Naive thymus-derived CD4-positive, alpha-beta T cell (primary cell): Measurements from ENCODE around the gene UROS. TPM values are rescaled to one million over a fixed set of nuclear protein-coding genes. Genes with fewer than 3 reads are reported as not detected.

Experiments
- ATAC-seq: fragments of 150-1000 bp; cut with Tn5 transposase; 2 replicates; pipeline ENCODE4 v1.10.0; 2021; ENCODE audit warnings: mild to moderate bottlenecking, moderate library complexity
- CTCF ChIA-PET: fragments of 350-600 bp; sonication (Branson Sonifier 250); formaldehyde crosslinking; loops from one replicate; lab custom pipeline; 2021; ENCODE audit warnings: antibody characterized with exemption; lab: Charles Lee
- POLR2A ChIA-PET: fragments of 350-600 bp; sonication (Branson Sonifier 250); formaldehyde crosslinking; loops from one replicate; lab custom pipeline; 2021; ENCODE audit warnings: antibody characterized with exemption, inconsistent platforms; lab: Charles Lee
- DNase-seq, 9 donors: peaks; one replicate each; pipeline versions ENCODE4 v3.0.0 to v3.0.0-alpha.2; 2020 to 2022; ENCODE audit warnings: mixed read lengths in 1 of 9
- H3K27ac ChIP-seq: one replicate; pipeline ENCODE4 v1.7.0; 2013; ENCODE audit warnings: mild to moderate bottlenecking, low read depth, low read length, moderate library complexity
- H3K27me3 ChIP-seq, 2 donors: one replicate each; pipeline ENCODE4 v1.7.0; 2013; ENCODE audit warnings: low read length in 2 of 2, mild to moderate bottlenecking in 2 of 2, moderate library complexity in 2 of 2; ENCODE audit not compliant: control insufficient read depth in 2 of 2, insufficient read depth in 2 of 2
- H3K36me3 ChIP-seq, 3 experiments: 1 replicate in 2 of 3; 2 replicates in 1 of 3; pipeline ENCODE4 v1.7.0; 2013; ENCODE audit warnings: low read length in 3 of 3, mild to moderate bottlenecking in 3 of 3, moderate library complexity in 1 of 3; ENCODE audit not compliant: insufficient read depth in 3 of 3, control insufficient read depth in 2 of 3
- H3K4me1 ChIP-seq, 2 donors: one replicate each; pipeline ENCODE4 v1.7.0; 2013; ENCODE audit warnings: low read length in 2 of 2, mild to moderate bottlenecking in 2 of 2, moderate library complexity in 1 of 2; ENCODE audit not compliant: control insufficient read depth in 2 of 2, insufficient read depth in 2 of 2
- H3K4me3 ChIP-seq: 2 replicates; pipeline ENCODE4 v1.7.0; 2013; ENCODE audit warnings: mild to moderate bottlenecking, low read length
- H3K9me3 ChIP-seq, 3 experiments: 1 replicate in 2 of 3; 2 replicates in 1 of 3; pipeline ENCODE4 v1.7.0; 2013; ENCODE audit warnings: low read length in 3 of 3; ENCODE audit not compliant: control insufficient read depth in 2 of 3
- H3K27ac Mint-ChIP-seq, 9 donors: one replicate each; pipeline ENCODE4 v1.8.0; 2020 to 2022; ENCODE audit warnings: mixed read lengths in 9 of 9, mild to moderate bottlenecking in 8 of 9, moderate library complexity in 5 of 9, inconsistent platforms in 2 of 9
- H3K27me3 Mint-ChIP-seq, 5 donors: one replicate each; pipeline ENCODE4 v1.8.0; 2021 to 2022; ENCODE audit warnings: mixed read lengths in 5 of 5, mild to moderate bottlenecking in 1 of 5
- H3K36me3 Mint-ChIP-seq, 5 donors: one replicate each; pipeline ENCODE4 v1.8.0; 2020 to 2022; ENCODE audit warnings: mixed read lengths in 5 of 5, mild to moderate bottlenecking in 3 of 5, inconsistent platforms in 1 of 5
- H3K4me1 Mint-ChIP-seq, 7 donors: one replicate each; pipeline ENCODE4 v1.8.0; 2020 to 2022; ENCODE audit warnings: mixed read lengths in 7 of 7, mild to moderate bottlenecking in 3 of 7, inconsistent platforms in 1 of 7
- H3K4me3 Mint-ChIP-seq, 10 donors: one replicate each; pipeline ENCODE4 v1.8.0; 2020 to 2022; ENCODE audit warnings: mild to moderate bottlenecking in 10 of 10, mixed read lengths in 10 of 10, moderate library complexity in 6 of 10, inconsistent platforms in 2 of 10
- H3K9me3 Mint-ChIP-seq, 11 donors: one replicate each; pipeline ENCODE4 v1.8.0; 2020 to 2022; ENCODE audit warnings: mixed read lengths in 11 of 11, mild to moderate bottlenecking in 4 of 11, inconsistent platforms in 1 of 11, moderate library complexity in 1 of 11
- intact Hi-C, 2 donors: fragments of 100-400 bp; cut with micrococcal nuclease; formaldehyde crosslinking; loops; one replicate each; pipeline ENCODE4 v1.15.1; 2023
- polyA plus RNA-seq, 2 donors: library from polyadenylated mRNA; unstranded; fragments of 300-500 nt; fragmentation: Illumina TruSeq; gene quantifications; one replicate each; pipeline ENCODE4 v1.2.3, GENCODE V29; 2021
- total RNA-seq, 6 experiments: library from RNA in 5 of 6; stranded (reverse) in 5 of 6; gene quantifications; 1 replicate in 5 of 6; 2 replicates in 1 of 6; pipeline ENCODE4 v1.2.3 and lab custom pipeline; 2021 to 2026

Gene UROS
- total and polyA plus RNA-seq, 7 experiments from 2014 or later, result 28.9 to 60.0 (median 42.2) TPM

DNA sequence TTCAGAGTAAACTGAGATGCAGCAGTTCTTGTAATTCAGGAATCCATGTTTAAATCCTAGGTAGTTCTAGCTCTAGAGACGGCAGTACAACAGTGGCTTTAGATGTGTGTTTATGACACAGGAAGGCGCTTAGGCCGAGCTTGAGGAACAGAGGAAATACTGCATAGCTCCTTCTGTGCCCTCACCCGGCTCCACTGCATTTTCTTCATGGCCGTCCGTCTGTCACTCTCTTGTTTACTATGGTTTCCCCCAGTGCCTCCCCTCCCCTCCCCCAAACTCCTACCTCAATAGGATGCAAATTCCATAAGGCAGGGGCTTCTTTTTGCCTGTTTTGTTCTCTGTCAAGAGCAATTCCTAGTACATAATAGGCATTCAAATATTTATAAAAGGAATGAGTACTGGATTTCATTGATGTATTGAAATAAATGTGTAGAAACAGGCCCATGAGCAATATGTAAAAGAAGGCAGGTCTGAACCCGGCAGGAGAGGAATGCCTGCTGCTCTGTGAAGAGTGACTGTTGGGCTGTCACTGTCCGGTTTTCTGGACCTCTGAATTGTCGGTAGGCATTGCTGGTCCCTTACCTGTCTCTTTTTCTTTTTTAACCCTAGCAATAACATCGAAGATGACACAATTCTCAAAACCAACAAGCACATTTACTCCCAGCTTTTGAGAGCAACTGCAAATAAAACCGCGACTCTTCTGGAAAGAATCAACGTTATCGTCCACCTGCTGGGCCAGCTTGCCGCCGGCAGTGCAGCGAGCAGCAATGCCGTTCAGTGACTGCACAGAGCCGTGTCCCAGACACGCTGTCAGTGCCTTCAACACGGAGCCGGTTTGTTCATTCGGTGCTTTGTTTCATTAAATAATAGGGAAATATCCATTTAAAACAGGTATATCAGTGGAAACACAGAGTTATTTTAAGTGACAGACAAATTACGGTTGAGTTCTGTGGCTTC is 60.1 kb downstream of the UROS start:
- POLR2A ChIA-PET, result no interaction called here
- no peaks in the 10 kb centered on the region for H3K9me3 Mint-ChIP-seq

DNA sequence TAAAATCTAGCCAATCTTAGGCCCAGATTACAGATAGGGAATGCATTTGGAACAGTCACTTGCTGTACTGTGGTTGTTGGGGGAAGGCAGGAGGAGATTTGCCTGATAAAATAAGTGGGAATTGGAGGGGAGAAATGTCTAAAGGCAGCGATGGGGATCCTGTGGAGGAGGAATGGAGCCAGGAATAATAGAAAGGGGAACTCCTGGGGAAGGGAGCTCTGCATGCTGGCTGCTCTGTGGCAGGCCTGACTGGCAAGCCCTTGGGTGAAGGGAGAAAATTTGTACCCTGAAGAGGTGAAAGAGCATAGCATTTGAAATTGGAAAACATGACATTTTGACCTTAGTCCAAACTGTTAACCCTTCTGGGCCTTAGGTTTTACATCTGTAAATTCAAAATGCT is 61.1 kb downstream of the UROS start:
- Histone ChIP-seq H3K36me3 (peaks cover 8 to 75% (median 19%) of the 10 kb centered on the region in 3 experiments), H3K27ac (no peak overlapping the region), H3K9me3 (no peaks in the 10 kb centered on the region), H3K27me3 (no peaks in the 10 kb centered on the region), H3K4me3 (no peak overlapping the region), H3K4me1 (no peaks in the 10 kb centered on the region)
- ChIA-PET POLR2A (no interaction called here), CTCF (no interaction called here)
- intact Hi-C loops, result no loop called here
- Mint-ChIP-seq H3K36me3 (peaks cover 35 to 75% (median 44%) of the 10 kb centered on the region in 5 donors), H3K27me3 (no peaks in the 10 kb centered on the region), H3K9me3 (no peaks in the 10 kb centered on the region), H3K27ac (peak overlapping the region in 1 of 9 donors; percentile 33), H3K4me3 (no peak overlapping the region), H3K4me1 (no peaks in the 10 kb centered on the region)
- DNase-seq, result no peak
- ATAC-seq, result no peak

More for the DNA sequence above, 60.1 kb downstream of the UROS start:
- peak overlapping the region in 1 of 9 donors; percentile 21 for H3K27ac Mint-ChIP-seq
- no peak overlapping the region for H3K4me3 ChIP-seq
- no peak overlapping the region for H3K27ac ChIP-seq
- H3K36me3 Mint-ChIP-seq, result peaks cover 32 to 72% (median 43%) of the 10 kb centered on the region in 5 donors
- DNase-seq, result no peak
- no peaks in the 10 kb centered on the region for H3K4me1 Mint-ChIP-seq
- H3K27me3 ChIP-seq, result no peaks in the 10 kb centered on the region
- no peak for ATAC-seq
- no peaks in the 10 kb centered on the region for H3K9me3 ChIP-seq
- intact Hi-C loops, result no loop called here
- CTCF ChIA-PET, result no interaction called here
- no peak overlapping the region for H3K4me3 Mint-ChIP-seq
- H3K4me1 ChIP-seq, result no peaks in the 10 kb centered on the region
- H3K27me3 Mint-ChIP-seq, result no peaks in the 10 kb centered on the region
- H3K36me3 ChIP-seq, result peaks cover 8 to 69% (median 19%) of the 10 kb centered on the region in 3 experiments

DNA sequence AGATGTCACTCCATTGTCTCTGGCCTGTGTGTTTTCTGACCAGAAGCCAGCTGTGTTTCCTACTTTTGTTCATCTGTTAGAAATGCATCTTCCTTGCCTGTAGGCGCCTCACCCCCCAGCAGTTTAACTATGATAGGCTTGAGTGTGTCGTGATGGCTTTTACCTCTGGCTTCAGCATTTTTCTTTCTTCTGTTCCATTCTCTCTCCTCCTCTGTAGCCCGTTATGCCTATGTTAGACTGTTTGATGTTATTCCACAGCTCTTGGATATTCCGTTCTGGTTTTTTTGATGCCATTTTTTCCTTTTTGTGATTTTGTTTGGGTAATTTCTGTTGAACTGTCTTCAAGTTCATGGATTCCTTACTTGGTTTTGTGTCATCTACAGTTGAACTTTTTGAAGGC is 65.3 kb downstream of the UROS start:
- no peak overlapping the region for H3K27ac ChIP-seq
- Mint-ChIP-seq H3K4me1 (peaks cover 2 to 22% (median 16%) of the 10 kb centered on the region in 7 donors), H3K36me3 (peaks cover 31 to 82% (median 44%) of the 10 kb centered on the region in 5 donors), H3K27ac (peak overlapping the region in 2 of 9 donors; percentile 8 to 60), H3K9me3 (no peaks in the 10 kb centered on the region), H3K4me3 (no peak overlapping the region), H3K27me3 (no peaks in the 10 kb centered on the region)
- ChIA-PET CTCF (no interaction called here), POLR2A (no interaction called here)
- H3K36me3 ChIP-seq, result peaks cover 12 to 69% (median 14%) of the 10 kb centered on the region in 3 experiments
- H3K4me3 ChIP-seq, result no peak overlapping the region
- ATAC-seq (no peak), DNase-seq (no peak)
- no peaks in the 10 kb centered on the region for H3K9me3 ChIP-seq
- no peaks in the 10 kb centered on the region for H3K27me3 ChIP-seq
- no peaks in the 10 kb centered on the region for H3K4me1 ChIP-seq
- intact Hi-C loops, result loop anchor here in 1 of 2 donors (5.0 kb wide), 1 partner anchor 270 kb away; no protein-coding TSS in a partner anchor

DNA sequence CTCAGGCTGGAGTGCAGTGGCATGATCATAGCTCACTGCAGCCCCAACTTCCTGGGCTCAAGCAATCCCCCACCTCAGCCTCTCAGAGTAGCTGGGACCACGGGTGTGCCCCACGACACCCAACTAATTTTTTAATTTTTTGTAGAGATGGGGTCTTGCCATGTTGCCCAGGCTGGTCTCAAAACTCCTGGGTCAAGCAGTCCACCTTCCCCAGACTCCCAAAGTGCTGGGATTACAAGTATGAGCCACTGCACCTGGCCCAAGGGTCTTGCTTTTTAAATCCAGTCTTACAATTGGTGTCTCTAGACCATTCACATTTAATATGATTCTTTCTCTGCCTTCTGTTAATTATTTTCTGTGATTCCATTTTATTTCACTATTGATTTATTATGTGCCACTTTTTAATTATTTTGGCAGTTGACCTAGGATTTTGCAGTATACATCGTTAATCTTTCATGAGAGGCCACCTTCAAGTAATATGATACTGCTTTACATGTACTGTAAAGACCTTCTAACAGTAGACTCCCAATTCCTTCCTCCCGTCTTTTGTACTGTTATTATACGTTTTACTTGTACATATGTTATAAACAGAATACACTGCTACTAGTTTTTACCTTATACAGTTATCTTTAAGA is 66.1 kb downstream of the UROS start:
- DNase-seq (no peak), ATAC-seq (no peak)
- POLR2A ChIA-PET, result no interaction called here
- Mint-ChIP-seq H3K27me3 (no peaks in the 10 kb centered on the region), H3K27ac (peak overlapping the region in 1 of 9 donors; percentile 53), H3K36me3 (peaks cover 25 to 77% (median 44%) of the 10 kb centered on the region in 5 donors), H3K4me1 (peaks cover 2 to 22% (median 16%) of the 10 kb centered on the region in 7 donors), H3K4me3 (no peak overlapping the region), H3K9me3 (no peaks in the 10 kb centered on the region)
- H3K9me3 ChIP-seq, result no peaks in the 10 kb centered on the region
- no peaks in the 10 kb centered on the region for H3K4me1 ChIP-seq
- CTCF ChIA-PET, result no interaction called here
- intact Hi-C loops, result loop anchor here in 1 of 2 donors (5.0 kb wide), 1 partner anchor 270 kb away; no protein-coding TSS in a partner anchor
- H3K27me3 ChIP-seq, result no peaks in the 10 kb centered on the region
- no peak overlapping the region for H3K27ac ChIP-seq
- peaks cover 13 to 69% (median 15%) of the 10 kb centered on the region in 3 experiments for H3K36me3 ChIP-seq
- no peak overlapping the region for H3K4me3 ChIP-seq

DNA sequence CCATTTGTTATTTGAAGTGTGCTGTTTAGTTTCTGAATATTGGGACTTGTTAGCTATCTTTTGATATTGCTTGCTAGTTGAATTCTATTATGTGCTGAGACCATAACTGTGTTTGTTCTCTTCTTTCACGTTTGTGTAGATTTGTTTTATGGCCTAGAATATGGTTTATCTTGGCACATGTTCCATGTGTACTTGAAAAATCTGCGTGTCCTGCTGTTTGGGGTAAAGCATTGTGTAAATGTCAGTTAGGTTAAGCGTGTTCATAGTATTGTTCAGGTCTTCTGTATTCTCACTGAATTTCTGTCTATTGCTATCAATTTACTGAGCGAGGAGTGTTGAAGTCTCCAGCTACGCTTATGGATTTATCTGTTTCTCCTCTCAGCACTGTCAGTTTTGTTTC is 66.9 kb downstream of the UROS start:
- Histone ChIP-seq H3K9me3 (no peaks in the 10 kb centered on the region), H3K27ac (no peak overlapping the region), H3K27me3 (no peaks in the 10 kb centered on the region), H3K36me3 (peaks cover 13 to 70% (median 21%) of the 10 kb centered on the region in 3 experiments), H3K4me1 (no peaks in the 10 kb centered on the region), H3K4me3 (no peak overlapping the region)
- Mint-ChIP-seq H3K9me3 (no peaks in the 10 kb centered on the region), H3K4me1 (peaks cover 2 to 22% (median 16%) of the 10 kb centered on the region in 7 donors), H3K36me3 (peaks cover 22 to 77% (median 42%) of the 10 kb centered on the region in 5 donors), H3K27ac (peak overlapping the region in 4 of 9 donors; percentile 33 to 69 (median 46)), H3K27me3 (no peaks in the 10 kb centered on the region), H3K4me3 (no peak overlapping the region)
- POLR2A ChIA-PET, result no interaction called here
- intact Hi-C loops, result loop anchor here in 1 of 2 donors (5.0 kb wide), 1 partner anchor 269 kb away; no protein-coding TSS in a partner anchor
- ATAC-seq, result no peak
- CTCF ChIA-PET, result no interaction called here
- no peak for DNase-seq

DNA sequence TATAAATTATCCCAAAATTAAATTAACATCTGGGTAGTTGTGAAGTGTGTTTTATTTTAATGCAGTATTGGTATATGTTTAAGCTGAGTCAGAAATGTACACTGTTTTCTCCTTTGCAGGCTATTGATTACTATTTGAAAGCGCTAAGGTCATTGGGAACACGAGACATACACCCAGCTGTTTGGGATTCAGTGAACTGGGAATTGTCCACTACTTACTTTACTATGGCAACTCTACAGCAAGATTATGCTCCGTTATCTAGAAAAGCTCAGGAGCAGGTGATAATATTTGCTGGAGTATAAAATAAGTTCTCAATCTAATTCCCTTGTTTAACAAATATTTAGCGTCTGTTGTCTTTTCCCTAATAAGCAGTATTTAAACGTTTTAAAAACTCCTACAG is 75.6 kb downstream of the UROS start:
- H3K4me3 Mint-ChIP-seq, result no peak overlapping the region
- ChIA-PET CTCF (no interaction called here), POLR2A (no interaction called here)
- H3K4me1 ChIP-seq, result no peaks in the 10 kb centered on the region
- H3K4me1 Mint-ChIP-seq, result peaks cover 0 to 8% (median 0%) of the 10 kb centered on the region in 7 donors
- no peaks in the 10 kb centered on the region for H3K9me3 Mint-ChIP-seq
- H3K36me3 ChIP-seq, result peaks cover 12 to 94% (median 37%) of the 10 kb centered on the region in 3 experiments
- intact Hi-C loops, result no loop called here
- H3K27me3 ChIP-seq, result no peaks in the 10 kb centered on the region
- DNase-seq, result no peak
- no peaks in the 10 kb centered on the region for H3K9me3 ChIP-seq
- H3K27me3 Mint-ChIP-seq, result no peaks in the 10 kb centered on the region
- peaks cover 24 to 84% (median 61%) of the 10 kb centered on the region in 5 donors for H3K36me3 Mint-ChIP-seq
- H3K4me3 ChIP-seq, result no peak overlapping the region
- no peak overlapping the region for H3K27ac ChIP-seq
- no peak for ATAC-seq
- H3K27ac Mint-ChIP-seq, result no peak overlapping the region
